HepG2 (cell line): ENCODE data around the gene PRDX2. TPM values are rescaled to one million over a fixed set of nuclear protein-coding genes. Genes with fewer than 3 reads are reported as not detected.

Source experiments
- ATAC-seq: fragments of 200-7000 bp; cut with Tn5 transposase; 3 replicates; pipeline ENCODE4 v1.9.1; 2020; ENCODE audit warnings: mild to moderate bottlenecking, moderate library complexity
- BruUV-seq: library from RNA; stranded (reverse); fragments of 400-500 nt; replicated peaks from 2 replicates; lab custom pipeline; 2021; lab: Mats Ljungman, UMichigan
- CTCF ChIA-PET: fragments of 300-600 bp; formaldehyde crosslinking; extraction: SDS; loops from one replicate; lab custom pipeline; 2021; ENCODE audit warnings: low total read pairs, inconsistent platforms, low intra/inter-chr PET ratio; lab: Yijun Ruan, JAX
- POLR2A ChIA-PET: fragments of 350-600 bp; sonication (Branson Sonifier 250); formaldehyde crosslinking; loops from one replicate; lab custom pipeline; 2020; ENCODE audit warnings: antibody characterized with exemption, inconsistent platforms; lab: Yijun Ruan, JAX
- DNase-seq: peaks from one replicate; pipeline ENCODE4 v3.0.0-alpha.2; 2015; ENCODE audit warnings: low spot score
- FAIRE-seq: peaks from 3 replicates; lab custom pipeline; 2011; peaks lifted over from hg19 to GRCh38; lab: Jason Lieb, UNC
- H2AFZ ChIP-seq: one replicate; pipeline ENCODE4 v1.6.1; 2011; ENCODE audit warnings: low read length, inconsistent platforms
- H3K27ac ChIP-seq: fragments of 300-600 bp; 3 replicates; pipeline ENCODE4 v1.8.0; 2011; ENCODE audit warnings: mixed run types, mild to moderate bottlenecking, mixed read lengths, low read length, inconsistent platforms; ENCODE audit not compliant: insufficient read depth; ENCODE audit errors: extremely low read length
- H3K27me3 ChIP-seq, 2 experiments: fragments of 200-600 bp in 1 of 2; 2 replicates in 1 of 2; 3 replicates in 1 of 2; pipeline versions ENCODE4 v1.6.0 to v1.8.0; 2011; ENCODE audit warnings: low read length in 2 of 2, mild to moderate bottlenecking in 2 of 2, moderate library complexity in 2 of 2, inconsistent platforms in 1 of 2; ENCODE audit not compliant: insufficient read depth in 2 of 2, control insufficient read depth in 1 of 2
- H3K36me3 ChIP-seq, 2 experiments: fragments of 200-600 bp in 1 of 2; replicated peaks in 1 of 2; 2 replicates in 1 of 2; 3 replicates in 1 of 2; pipeline versions ENCODE4 v1.5.1 to v1.8.0; 2011; ENCODE audit warnings: low read length in 2 of 2, inconsistent platforms in 1 of 2; ENCODE audit not compliant: insufficient read depth in 2 of 2, control insufficient read depth in 1 of 2
- H3K4me1 ChIP-seq: 2 replicates; pipeline ENCODE4 v1.5.1; 2012; ENCODE audit warnings: low read length, inconsistent platforms; ENCODE audit not compliant: insufficient read depth
- H3K4me2 ChIP-seq: 2 replicates; pipeline ENCODE4 v1.6.0; 2011; ENCODE audit warnings: low read depth, low read length, inconsistent platforms
- H3K4me3 ChIP-seq, 3 experiments: fragments of 200-600 bp in 1 of 3; sonication (generic), shearing (Covaris generic) in 1 of 3; replicated peaks in 1 of 3; 2 replicates each; pipeline ENCODE4 v1.5.1; 2011 to 2016; ENCODE audit warnings: low read length in 3 of 3, inconsistent platforms in 2 of 3, low read depth in 2 of 3, mild to moderate bottlenecking in 2 of 3, control low read depth in 1 of 3, mixed read lengths in 1 of 3; ENCODE audit not compliant: insufficient read depth in 1 of 3
- H3K79me2 ChIP-seq: one replicate; pipeline ENCODE4 v1.6.1; 2011; ENCODE audit warnings: low read length, inconsistent platforms; ENCODE audit not compliant: insufficient read depth
- H3K9ac ChIP-seq: 2 replicates; pipeline ENCODE4 v1.6.0; 2011; ENCODE audit warnings: mild to moderate bottlenecking, low read depth, low read length, inconsistent platforms; ENCODE audit not compliant: insufficient read depth
- H3K9me3 ChIP-seq: 2 replicates; pipeline ENCODE4 v1.5.1; 2012; ENCODE audit warnings: mild to moderate bottlenecking, low read length
- H4K20me1 ChIP-seq: 2 replicates; pipeline ENCODE4 v1.6.0; 2011; ENCODE audit warnings: inconsistent platforms, mild to moderate bottlenecking, low read length, moderate library complexity; ENCODE audit not compliant: insufficient read depth
- HDAC6 ChIP-seq: fragments of 200-600 bp; sonication (generic); IDR thresholded peaks from 2 replicates; pipeline ENCODE4 v1.7.0; 2017; ENCODE audit warnings: mild to moderate bottlenecking, antibody characterized with exemption, low read length, low read depth
- IKZF1 ChIP-seq: fragments of 450-650 bp; IDR thresholded peaks from 2 replicates; pipeline ENCODE4 v1.7.1; 2016
- NRL ChIP-seq: sonication (generic); formaldehyde crosslinking; IDR thresholded peaks from 2 replicates; pipeline ENCODE4 v1.5.0; 2020; ENCODE audit warnings: missing genetic modification reagents, mild to moderate bottlenecking, moderate library complexity, borderline replicate concordance
- SMAD1 ChIP-seq: sonication (generic); formaldehyde crosslinking; IDR thresholded peaks from 2 replicates; pipeline ENCODE4 v1.4.0; 2020; ENCODE audit warnings: missing genetic modification reagents, low read depth, mild to moderate bottlenecking, borderline replicate concordance
- TBX2 ChIP-seq: sonication (generic); formaldehyde crosslinking; IDR thresholded peaks from 2 replicates; pipeline ENCODE4 v1.5.0; 2020; ENCODE audit warnings: missing genetic modification reagents, mild to moderate bottlenecking, borderline replicate concordance
- ZBED4 ChIP-seq: sonication (generic); formaldehyde crosslinking; IDR thresholded peaks from 2 replicates; pipeline ENCODE4 v1.4.0; 2020; ENCODE audit warnings: missing genetic modification reagents, borderline replicate concordance
- ZFYVE20 ChIP-seq: sonication (generic); formaldehyde crosslinking; IDR thresholded peaks from 2 replicates; pipeline ENCODE4 v1.8.0; 2023; ENCODE audit warnings: low read depth, mild to moderate bottlenecking, moderate library complexity, missing genetic modification reagents, borderline replicate concordance
- ZNF484 ChIP-seq: sonication (generic); formaldehyde crosslinking; IDR thresholded peaks from 2 replicates; pipeline ENCODE4 v1.5.1; 2020; ENCODE audit warnings: mild to moderate bottlenecking, low read depth, missing genetic modification reagents, borderline replicate concordance
- WGBS: methylation state at CpG from one replicate; pipeline ENCODE4 v1.1.6; 2017; ENCODE audit warnings: low lambda C conversion rate; 5-methylcytosine and 5-hydroxymethylcytosine counted together
- in situ Hi-C: cut with HindIII; loops from 2 replicates; pipeline ENCODE4 v1.10.0; 2017; ENCODE audit warnings: low pct_unique_long_range_greater_than_20kb; ENCODE audit not compliant: extremely low pct_ligation_motif_present
- intact Hi-C: fragments of 100-400 bp; cut with micrococcal nuclease; formaldehyde crosslinking; loops from one replicate; pipeline ENCODE4 v1.10.0; 2022; ENCODE audit not compliant: unreplicated experiment
- polyA plus RNA-seq, 8 experiments: library from polyadenylated mRNA; depleted of rRNA in 3 of 8; stranded (reverse) in 7 of 8; unstranded in 1 of 8; fragments of >200 nt; fragmentation: Illumina TruSeq in 4 of 8; extraction: Trizol in 4 of 8; gene quantifications; 2 replicates each; pipeline versions ENCODE4 v1.2.1 to v1.2.3, GENCODE V29; 2011 to 2016; ENCODE audit warnings: low read depth in 4 of 8, missing spikeins in 1 of 8, mixed read lengths in 1 of 8; ENCODE audit not compliant: insufficient read depth in 1 of 8
- total RNA-seq, 5 experiments: library from RNA; depleted of rRNA; stranded (reverse); fragments of >200 nt; fragmentation: Illumina TruSeq; extraction: Trizol; gene quantifications; 2 replicates each; pipeline ENCODE4 v1.2.3, GENCODE V29; 2016; ENCODE audit warnings: low read depth in 1 of 5
- TF ChIP-seq, protein P1 (sequence below): sonication (generic); formaldehyde crosslinking; IDR thresholded peaks from 2 replicates; pipeline ENCODE4 v1.5.0; 2020; ENCODE audit warnings: missing genetic modification reagents

The PRDX2 gene
- total and polyA plus RNA-seq, 2 of the 13 experiments (the other 11 are each of a cell fraction or from before 2014, with no cell fraction given): 218 to 381 TPM

- no peak for TF ChIP-seq ZNF484 (CRISPR knock-in tag)
- no peak for TF ChIP-seq ZFYVE20
Measured at GRCh38 chr19:12750851-12751250, 50.7 kb downstream of the PRDX2 start (continued).

DNA sequence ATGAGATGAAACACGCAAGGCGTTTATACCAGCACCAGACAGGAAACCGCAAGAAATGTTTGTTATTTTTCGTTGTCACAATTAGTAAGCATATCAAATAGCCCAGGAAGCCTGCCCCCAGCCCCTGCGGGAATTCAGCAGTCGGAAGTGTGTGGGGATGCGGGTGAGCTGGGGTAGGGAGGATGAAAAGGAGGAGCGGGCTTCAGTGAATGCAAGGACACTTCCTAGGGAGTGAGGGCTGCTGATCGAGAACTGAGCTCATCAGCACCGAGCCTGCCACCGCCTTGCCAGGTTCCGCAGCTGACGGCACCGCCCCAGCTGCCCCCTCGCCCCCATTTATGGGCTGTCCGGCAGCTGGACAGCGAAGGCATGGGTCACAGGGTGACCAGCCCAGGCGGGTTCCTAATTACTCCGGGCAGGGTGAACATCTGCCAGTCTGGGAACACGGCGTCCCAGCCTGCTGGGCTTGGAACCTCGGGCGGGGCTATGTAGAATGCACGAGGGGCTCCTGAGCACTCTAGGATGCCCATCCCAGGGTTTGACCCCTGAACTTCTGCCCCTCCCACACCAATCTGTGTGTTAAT, 51.6 kb downstream of the PRDX2 start:
- Histone ChIP-seq H3K79me2 (no peaks in the 10 kb centered on the region), H3K4me1 (peaks cover 20% of the 10 kb centered on the region), H3K36me3 (peaks cover 13 to 28% of the 10 kb centered on the region in 2 experiments), H3K4me3 (no peak overlapping the region), H2AFZ (no peak overlapping the region), H3K9me3 (peaks cover 8% of the 10 kb centered on the region), H3K27ac (no peak overlapping the region), H3K9ac (no peak overlapping the region), H3K4me2 (peak overlapping the region; percentile 14; the same call in 1 of the 2 replicates), H3K27me3 (peaks cover 2 to 34% of the 10 kb centered on the region in 2 experiments), H4K20me1 (no peaks in the 10 kb centered on the region)
- FAIRE-seq: no peak
- TF ChIP-seq ZBED4 (CRISPR knock-in tag) (no peak), IKZF1 (no peak), HDAC6 (no peak), TBX2 (CRISPR knock-in tag) (no peak), SMAD1 (CRISPR knock-in tag) (no peak), NRL (CRISPR knock-in tag) (no peak)
- TF ChIP-seq, protein P1, sequence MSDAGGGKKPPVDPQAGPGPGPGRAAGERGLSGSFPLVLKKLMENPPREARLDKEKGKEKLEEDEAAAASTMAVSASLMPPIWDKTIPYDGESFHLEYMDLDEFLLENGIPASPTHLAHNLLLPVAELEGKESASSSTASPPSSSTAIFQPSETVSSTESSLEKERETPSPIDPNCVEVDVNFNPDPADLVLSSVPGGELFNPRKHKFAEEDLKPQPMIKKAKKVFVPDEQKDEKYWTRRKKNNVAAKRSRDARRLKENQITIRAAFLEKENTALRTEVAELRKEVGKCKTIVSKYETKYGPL: no peak
- WGBS: 57% methylated on average over 9 of the region's 24 CpGs
- ChIA-PET CTCF (no interaction called here), POLR2A (no interaction called here)
- intact Hi-C loops: no loop called here
- in situ Hi-C loops: no loop called here
- ATAC-seq: peak; percentile 25
- BruUV-seq: no TSS peak
- DNase-seq: no peak
